AG09309 (cell line): Measurements from ENCODE around the gene UBXN6.

ENCODE experiments used
- DNase-seq: peaks from one replicate; pipeline ENCODE4 v3.0.0-alpha.2; 2010; ENCODE audit warnings: low read depth
- H3K4me3 ChIP-seq: 2 replicates; pipeline ENCODE4 v1.5.1; 2011; ENCODE audit warnings: mild to moderate bottlenecking, low read depth, low read length, moderate library complexity; ENCODE audit not compliant: control insufficient read depth
- CTCF ChIP-seq: IDR thresholded peaks from 2 replicates; pipeline ENCODE4 v1.5.1; 2011; ENCODE audit warnings: mild to moderate bottlenecking, low read depth, low read length, inconsistent platforms; ENCODE audit not compliant: insufficient read depth, control insufficient read depth; ENCODE audit errors: missing control alignments

Gene UBXN6

GRCh38 chr19:4396949-4397783 is 60.4 kb downstream of the UBXN6 start:
- TF ChIP-seq CTCF: no peak
- no peak for DNase-seq
- no peak overlapping the region for H3K4me3 ChIP-seq
